Stimulated activated CD4-positive, alpha-beta T cell treated with anti-CD3 and anti-CD28 coated beads, TNF-alpha, amount 100 ng/mL, for 48 hours (primary cell): ENCODE results near the gene MTIF3.

Source experiments
- DNase-seq, 3 donors: peaks; one replicate each; pipeline ENCODE4 v3.0.0-alpha.2; 2020; ENCODE audit warnings: low read depth in 3 of 3

Gene MTIF3

DNA sequence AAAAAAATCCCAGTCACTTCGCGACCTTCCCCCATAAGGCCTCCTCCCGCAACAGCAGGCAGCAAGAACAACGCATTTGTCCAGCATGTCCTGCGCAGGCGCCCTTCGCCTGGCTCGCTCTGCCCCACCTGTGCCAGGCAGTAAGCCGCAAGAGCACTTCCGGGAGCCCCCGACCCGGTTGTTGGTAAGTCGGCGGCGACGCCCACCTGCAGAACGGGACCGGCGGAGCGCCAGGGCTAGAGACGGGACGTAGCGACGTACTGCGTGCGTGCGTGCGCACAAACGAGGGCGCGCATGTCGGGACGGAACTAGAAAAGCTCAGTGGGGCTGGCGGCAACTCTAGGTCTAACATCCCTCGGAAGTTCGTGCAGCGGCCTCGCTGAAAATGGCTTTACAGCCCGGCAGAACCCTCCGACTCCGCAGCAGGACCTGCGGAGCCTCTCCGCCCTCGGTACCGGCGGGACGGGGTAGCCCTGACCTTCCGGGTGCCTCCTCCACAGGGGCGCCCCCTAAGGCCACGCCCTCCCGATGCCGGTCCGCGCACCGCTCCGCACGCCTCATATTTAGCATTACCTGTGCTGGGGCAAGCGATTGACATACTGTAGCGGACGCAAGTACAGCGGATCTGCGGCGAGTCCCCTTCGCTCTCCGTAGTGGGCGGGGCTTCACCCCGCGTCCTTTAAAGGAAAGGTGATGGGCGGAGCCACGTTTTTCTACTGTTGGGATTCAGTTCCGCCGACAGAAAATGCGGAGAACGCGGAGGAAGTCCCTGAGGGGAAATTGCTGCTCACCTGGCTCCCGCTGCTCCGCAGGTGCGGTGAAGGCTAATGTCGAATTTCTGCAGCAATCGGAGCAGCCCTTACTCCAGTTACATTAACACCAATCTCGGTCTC, at the start of gene MTIF3:
TSS of gene MTIF3 (minus strand) at position 629 of the 893 bp plus-strand sequence. CDS start 10,116 bp downstream, outside the sequence.
- DNase-seq, result peak; percentile 91 to 95 (median 95)

DNA sequence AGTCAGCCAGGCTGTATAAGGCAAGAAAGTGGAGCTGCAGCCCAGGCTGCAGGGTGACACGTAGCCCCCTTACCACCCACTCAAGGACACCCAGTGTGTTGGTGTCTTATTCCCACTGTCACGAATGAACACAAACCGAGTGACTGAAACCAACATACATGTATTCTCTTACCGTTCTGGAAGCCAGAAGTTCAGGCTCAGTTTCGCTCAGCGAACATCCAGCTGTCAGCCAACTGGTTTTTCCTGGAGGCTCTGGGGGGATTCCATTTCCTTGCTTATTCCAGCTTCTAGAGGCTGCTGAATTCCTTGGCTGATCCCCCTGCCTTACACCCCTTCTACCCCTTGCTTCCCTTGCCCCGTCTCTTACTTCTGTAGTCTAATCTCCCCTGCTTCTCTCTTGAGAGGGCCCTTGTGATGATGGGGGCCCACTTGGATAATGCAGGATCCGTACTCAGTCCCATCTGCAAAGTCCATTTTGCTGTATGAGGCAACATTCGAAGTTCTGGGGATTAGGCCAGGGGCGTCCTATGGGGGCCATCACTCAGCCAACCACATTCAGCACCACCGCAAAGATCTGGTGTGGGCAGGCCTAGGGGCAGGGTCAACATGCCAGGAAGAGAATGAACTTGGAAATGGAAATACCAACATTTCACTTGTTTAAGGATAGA, 47.3 kb upstream of the MTIF3 start:
- DNase-seq, result no peak

- DNase-seq, result no peak
Observed at GRCh38 chr13:27496536-27497273, 46.3 kb upstream of the MTIF3 start.

GRCh38 chr13:27496006-27496405, 45.6 kb upstream of the MTIF3 start:
- no peak for DNase-seq

GRCh38 chr13:27495551-27495950, 45.2 kb upstream of the MTIF3 start:
- DNase-seq, result no peak

- DNase-seq, result no peak
Observed at GRCh38 chr13:27493981-27494380, 43.6 kb upstream of the MTIF3 start.

DNA sequence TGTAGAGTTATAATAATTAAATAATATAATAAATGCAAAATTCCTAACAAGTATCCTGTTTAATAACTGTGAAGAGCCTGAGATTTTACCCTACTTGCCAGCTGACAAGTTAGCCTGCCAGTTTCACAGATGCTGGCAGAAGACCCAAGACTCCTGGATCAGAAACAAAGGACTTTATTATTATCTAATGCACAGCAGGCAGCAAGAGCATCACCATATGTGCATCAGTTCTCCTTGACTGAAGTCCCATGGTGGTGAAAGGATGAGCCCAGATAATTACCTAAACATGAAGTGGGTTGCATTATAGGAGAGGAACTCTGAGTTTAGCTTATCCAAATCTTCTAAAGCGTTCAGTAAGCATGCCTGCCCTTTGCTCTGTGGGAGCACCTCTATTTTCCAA, 39.1 kb upstream of the MTIF3 start:
- no peak for DNase-seq

GRCh38 chr13:27487776-27488175, 37.4 kb upstream of the MTIF3 start:
- DNase-seq, result no peak

DNA sequence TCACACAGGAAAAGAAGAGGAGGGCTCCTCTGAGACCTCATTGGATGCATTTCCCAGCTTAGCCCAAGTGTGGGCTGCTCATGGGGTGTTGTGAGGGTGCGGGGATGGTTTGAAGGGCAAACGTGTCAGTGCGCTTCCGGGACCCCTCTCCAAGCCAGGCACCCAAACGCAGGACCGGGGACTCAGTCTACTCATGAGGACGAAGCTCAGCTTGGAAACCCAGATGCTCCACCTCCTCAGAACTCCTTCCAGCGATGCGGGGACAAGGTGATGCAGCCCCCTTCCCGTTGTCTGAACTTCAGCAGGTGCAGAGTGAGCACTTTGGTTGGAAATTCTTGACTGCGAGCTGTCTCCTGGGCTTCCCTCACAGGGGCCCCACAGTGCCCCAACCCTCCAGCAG, 33.1 kb upstream of the MTIF3 start:
- no peak for DNase-seq

GRCh38 chr13:27482983-27483382, 32.6 kb upstream of the MTIF3 start:
- no peak for DNase-seq

- peak; percentile 13 to 19 (median 18) for DNase-seq
Observed at GRCh38 chr13:27481766-27482165, 31.4 kb upstream of the MTIF3 start.

DNA sequence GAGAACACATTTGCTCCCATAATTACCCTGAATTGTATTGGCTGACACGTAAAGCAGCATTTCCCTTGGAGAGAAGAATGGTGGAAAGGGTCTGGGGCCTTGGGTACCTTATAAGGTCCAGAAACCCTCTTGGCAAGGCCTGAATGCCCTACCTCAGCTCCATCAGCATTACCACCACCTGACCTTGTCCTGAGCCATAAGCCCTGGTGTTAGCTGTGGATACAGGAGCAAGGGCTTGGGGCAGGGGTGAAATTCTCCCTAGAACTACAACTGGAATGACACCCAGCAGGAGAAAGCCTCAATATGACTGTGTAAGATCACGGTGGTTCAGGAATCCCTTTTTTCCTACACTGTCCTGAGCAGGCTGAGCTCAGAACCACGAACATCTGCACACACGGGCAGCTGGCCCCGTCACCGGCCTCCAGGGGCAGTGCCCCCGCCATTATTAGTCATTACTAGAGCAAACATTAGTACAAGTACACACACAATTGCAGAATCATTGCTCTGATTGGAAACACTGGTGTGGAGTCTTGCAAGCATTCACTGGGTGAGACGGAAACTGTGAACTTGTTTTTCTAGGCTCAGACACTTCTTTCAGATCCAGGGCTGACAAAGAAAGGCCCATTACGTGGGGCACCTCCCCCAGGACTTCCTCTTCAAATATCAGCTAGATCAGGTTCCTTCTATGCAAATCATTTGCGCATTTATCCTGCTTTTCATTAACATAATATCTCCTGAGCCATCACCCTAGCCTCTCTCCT, 26.8 kb upstream of the MTIF3 start:
- DNase-seq, result peak in 1 of 3 donors; percentile 3

GRCh38 chr13:27474751-27475268, 24.4 kb upstream of the MTIF3 start:
- no peak for DNase-seq

DNA sequence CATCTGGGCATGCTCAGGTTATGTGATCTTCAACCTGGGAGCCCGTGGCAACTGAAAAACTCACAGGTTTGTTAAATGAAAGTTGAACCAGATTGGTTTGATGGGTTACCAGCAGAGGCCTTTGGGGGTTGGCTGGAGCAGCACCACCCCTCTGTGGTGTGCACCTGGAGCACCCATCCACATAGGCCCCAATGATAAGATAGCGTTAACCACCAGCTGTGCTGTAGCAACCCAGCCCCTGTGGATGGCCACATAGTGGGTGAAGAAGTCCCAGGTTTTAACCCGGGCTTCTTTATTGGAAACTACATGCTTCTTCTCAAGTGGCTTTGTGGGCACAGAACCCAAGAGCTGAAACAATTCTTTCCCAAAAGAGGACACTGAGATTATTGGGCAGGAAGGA, 22.6 kb upstream of the MTIF3 start:
- no peak for DNase-seq

DNA sequence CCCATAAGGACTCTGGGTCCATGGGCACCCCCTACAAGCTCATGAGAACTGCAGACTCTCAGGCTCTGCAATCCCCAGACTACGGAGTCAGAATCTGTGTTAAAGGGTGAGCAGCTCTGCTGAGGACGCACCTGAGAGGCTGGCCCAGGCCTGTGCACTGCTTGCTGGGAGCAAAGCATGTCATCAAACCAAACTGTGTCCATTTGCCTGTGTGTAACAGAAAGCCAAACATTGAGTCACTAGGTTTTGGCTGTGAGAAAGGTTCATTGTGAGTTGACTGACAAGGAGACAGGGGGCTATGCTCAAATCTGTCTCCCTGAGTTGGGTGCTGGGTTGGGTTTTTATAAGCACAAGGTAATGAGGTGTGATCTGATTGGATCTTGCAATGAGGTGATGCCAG, 22.1 kb upstream of the MTIF3 start:
- DNase-seq, result no peak

DNA sequence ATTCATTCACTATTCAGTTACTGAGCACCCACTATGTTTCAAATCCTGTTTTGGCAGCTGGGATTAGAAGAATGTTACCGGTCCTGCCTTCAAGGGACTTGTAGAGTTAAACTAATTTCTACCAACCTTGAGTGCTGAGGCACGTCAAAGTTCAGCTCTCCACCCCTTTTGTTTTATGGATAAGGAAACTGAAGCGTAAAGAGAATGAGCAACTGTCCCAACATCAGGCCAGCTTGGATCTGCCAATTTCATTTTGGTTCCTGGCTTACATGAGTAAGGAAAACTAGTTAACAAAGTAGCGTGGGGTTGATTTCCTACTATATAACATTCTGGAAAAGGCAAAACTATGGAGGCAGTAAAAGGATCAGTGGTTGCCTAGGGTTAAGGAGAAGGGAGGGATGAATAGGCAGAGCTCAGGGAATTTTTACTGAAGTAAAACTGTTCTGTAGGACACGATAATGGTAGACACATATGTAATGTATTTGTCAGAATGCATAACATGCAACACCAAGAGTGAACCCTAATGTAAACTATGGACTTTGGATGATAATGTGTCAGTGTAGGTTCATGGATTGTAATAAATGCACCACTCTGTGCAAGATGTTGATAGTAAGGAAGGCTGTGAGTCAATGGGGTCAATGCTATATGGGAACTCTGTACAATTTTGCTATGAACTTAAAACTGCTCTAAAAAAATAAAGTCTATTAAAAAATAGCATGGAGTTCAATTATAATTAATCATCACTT, 19.9 kb upstream of the MTIF3 start:
- DNase-seq, result no peak

- DNase-seq, result no peak
Observed at GRCh38 chr13:27466513-27466912, 16.1 kb upstream of the MTIF3 start.

DNA sequence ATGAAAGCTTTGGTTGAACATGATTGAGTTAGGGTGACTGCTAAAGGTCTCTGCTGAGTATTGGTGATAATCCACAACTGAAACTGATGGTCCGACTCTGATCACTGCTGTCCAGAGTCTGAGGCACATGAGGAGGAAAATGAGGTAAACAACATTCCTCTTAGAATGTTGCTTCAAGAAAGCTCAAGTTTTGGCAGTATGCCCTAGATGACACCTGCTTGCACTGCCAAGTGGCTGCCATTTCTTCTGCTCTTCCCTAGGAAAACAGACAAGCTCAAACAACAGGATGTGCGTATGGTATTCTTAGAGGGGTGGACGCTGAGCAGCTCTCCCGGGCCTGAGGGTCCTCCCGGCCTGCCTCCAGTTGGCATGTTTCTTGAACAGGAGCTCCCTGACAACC, 15.2 kb upstream of the MTIF3 start:
- DNase-seq, result no peak

DNA sequence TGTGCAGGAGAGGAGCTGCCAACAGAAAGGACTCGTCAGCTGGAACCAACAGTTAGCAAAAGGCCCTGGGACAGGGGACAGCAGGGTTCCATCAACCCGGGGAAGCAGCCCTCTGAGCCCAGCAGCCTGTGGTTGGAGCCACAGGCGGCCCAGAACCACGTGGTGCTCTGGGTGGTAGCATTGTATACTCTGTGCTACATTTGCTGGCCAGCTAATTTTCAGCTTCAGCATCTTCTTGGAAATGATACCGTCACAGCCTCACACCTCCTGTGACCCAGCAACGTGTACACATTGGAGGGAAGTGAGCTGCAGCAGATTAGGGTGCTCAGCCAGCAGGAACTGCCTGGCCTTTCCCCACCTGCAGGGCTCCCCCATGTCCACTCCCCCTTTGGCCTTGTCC, 13.1 kb upstream of the MTIF3 start:
- no peak for DNase-seq

DNA sequence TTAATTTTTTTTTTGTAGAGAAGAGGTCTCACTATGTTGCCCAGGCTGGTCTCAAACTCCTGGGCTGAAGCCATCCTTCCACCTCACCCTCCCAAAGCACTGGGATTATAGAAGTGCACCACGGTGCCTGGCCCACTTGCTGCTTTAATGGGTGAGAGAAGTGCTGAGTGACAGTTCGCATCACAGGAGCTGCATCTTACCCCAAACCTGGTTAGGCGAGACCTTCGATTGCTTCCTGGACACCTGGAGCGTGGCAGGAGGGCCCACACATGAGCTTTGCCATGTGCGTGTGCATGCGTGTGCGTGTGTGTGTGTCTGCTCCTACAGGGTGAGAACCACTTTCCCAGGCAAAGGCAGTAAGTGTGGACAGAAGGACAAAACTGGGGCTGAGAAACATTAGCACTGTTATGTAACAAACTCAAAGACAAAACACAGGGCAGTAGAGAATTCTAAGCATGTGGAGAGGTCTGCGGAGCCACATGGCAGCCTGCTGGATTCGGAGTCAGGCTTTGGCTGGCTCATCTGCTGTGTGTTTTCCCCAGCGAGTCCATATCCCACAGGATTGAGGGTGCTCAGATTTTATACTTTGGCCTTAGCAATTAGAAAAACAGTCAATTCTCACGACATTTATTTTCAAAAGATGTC, 11.7 kb upstream of the MTIF3 start:
- DNase-seq, result no peak
